GM12864 (cell line): ENCODE measurements around the gene TSPEAR.

Experiments used
- DNase-seq: peaks from one replicate; pipeline ENCODE4 v3.0.0-alpha.2; 2011; ENCODE audit warnings: low read depth
- H3K4me3 ChIP-seq: 2 replicates; pipeline ENCODE4 v1.5.1; 2011; ENCODE audit warnings: mild to moderate bottlenecking, low read depth, low read length, control low read depth
- CTCF ChIP-seq: IDR thresholded peaks from 2 replicates; pipeline ENCODE4 v1.5.1; 2011; ENCODE audit warnings: low read depth, mild to moderate bottlenecking, moderate library complexity, low read length, control low read depth, inconsistent platforms; ENCODE audit errors: missing control alignments

Gene TSPEAR

GRCh38 chr21:44461464-44462001 is 249.8 kb downstream of the TSPEAR start:
- no peak for DNase-seq
- H3K4me3 ChIP-seq = no peak overlapping the region
- TF ChIP-seq CTCF = no peak

GRCh38 chr21:44461005-44461404 is 250.4 kb downstream of the TSPEAR start:
- no peak for DNase-seq
- TF ChIP-seq CTCF = no peak

GRCh38 chr21:44460441-44460755 is 251.0 kb downstream of the TSPEAR start:
- TF ChIP-seq CTCF = no peak
- no peak overlapping the region for H3K4me3 ChIP-seq
- no peak for DNase-seq

More at GRCh38 chr21:44461005-44461404, 250.4 kb downstream of the TSPEAR start:
- H3K4me3 ChIP-seq = no peak overlapping the region

GRCh38 chr21:44459712-44460440 is 251.5 kb downstream of the TSPEAR start:
- no peak for DNase-seq
- no peak overlapping the region for H3K4me3 ChIP-seq
- no peak for TF ChIP-seq CTCF

- DNase-seq = no peak
- no peak for TF ChIP-seq CTCF
- H3K4me3 ChIP-seq = no peak overlapping the region
Observed at GRCh38 chr21:44458971-44459711, 252.2 kb downstream of the TSPEAR start.

GRCh38 chr21:44456915-44457736 is 254.2 kb downstream of the TSPEAR start:
- H3K4me3 ChIP-seq = no peak overlapping the region
- TF ChIP-seq CTCF = no peak
- DNase-seq = no peak
